Spinal cord (tissue), 10 donors: ENCODE measurements around the gene TRIM75. TPM values are rescaled to one million over a fixed set of nuclear protein-coding genes. Genes with fewer than 3 reads are reported as not detected.

Source experiments
- DNase-seq, 6 donors: peaks; one replicate each; pipeline versions ENCODE4 v3.0.0 to v3.0.0-alpha.2; 2013 to 2015; ENCODE audit warnings: low spot score in 6 of 6, low read depth in 4 of 6
- H3K27ac ChIP-seq: one replicate; pipeline ENCODE4 v1.5.1; 2013; ENCODE audit warnings: low read depth, low read length, control low read depth
- H3K27me3 ChIP-seq: one replicate; pipeline ENCODE4 v1.6.1; 2013; ENCODE audit warnings: low read length; ENCODE audit not compliant: control insufficient read depth, insufficient read depth
- H3K36me3 ChIP-seq: one replicate; pipeline ENCODE4 v1.6.1; 2013; ENCODE audit warnings: low read length; ENCODE audit not compliant: control insufficient read depth, insufficient read depth
- H3K4me1 ChIP-seq: one replicate; pipeline ENCODE4 v1.6.1; 2013; ENCODE audit warnings: low read length; ENCODE audit not compliant: control insufficient read depth, insufficient read depth
- H3K4me3 ChIP-seq: one replicate; pipeline ENCODE4 v1.5.1; 2013; ENCODE audit warnings: low read depth, low read length, control low read depth
- H3K9me3 ChIP-seq: one replicate; pipeline ENCODE4 v1.6.1; 2013; ENCODE audit warnings: low read length; ENCODE audit not compliant: control insufficient read depth, insufficient read depth
- WGBS: methylation state at CpG from one replicate; pipeline ENCODE4 v1.1.5; 2013; ENCODE audit warnings: missing lambda C conversion rate; ENCODE audit not compliant: insufficient coverage; 5-methylcytosine and 5-hydroxymethylcytosine counted together
- polyA plus RNA-seq, 2 donors: library from polyadenylated mRNA; unstranded; fragments of 120-200 nt; gene quantifications; one replicate each; pipeline ENCODE4 v1.2.1, GENCODE V29; 2013; ENCODE audit not compliant: insufficient read length in 2 of 2
- small RNA-seq: library from RNA; depleted of rRNA; stranded (forward); fragments of <200 nt; gene quantifications from one replicate; pipeline ENCODE3, GENCODE V24; 2014; ENCODE audit warnings: low replicate concordance
- total RNA-seq, 2 donors: library from RNA; depleted of rRNA in 1 of 2; stranded (reverse); fragments of 120-200 nt in 1 of 2; fragments of >200 nt in 1 of 2; gene quantifications; one replicate each; pipeline versions ENCODE4 v1.2.3 to v1.2.4, GENCODE V29; 2013 to 2014
- donor health status: healthy.

TRIM75 gene
- total and polyA plus RNA-seq, 4 donors = not detected

GRCh38 chr4:165096776-165097175 is 43.1 kb downstream of the TRIM75 start:
- Histone ChIP-seq H3K4me1 (no peaks in the 10 kb centered on the region), H3K27ac (no peak overlapping the region), H3K36me3 (peaks cover 30% of the 10 kb centered on the region), H3K4me3 (no peak overlapping the region), H3K27me3 (no peaks in the 10 kb centered on the region), H3K9me3 (no peaks in the 10 kb centered on the region)
- WGBS = 20% methylated on average over 1 of the region's 2 CpGs
- peak in 2 of 6 donors; percentile 59 to 84 for DNase-seq

- 79% methylated on average over 3 of the region's 3 CpGs for WGBS
- H3K4me1 ChIP-seq = no peaks in the 10 kb centered on the region
- H3K27me3 ChIP-seq = no peaks in the 10 kb centered on the region
- no peak for DNase-seq
- H3K27ac ChIP-seq = no peak overlapping the region
- no peak overlapping the region for H3K4me3 ChIP-seq
- peaks cover 20% of the 10 kb centered on the region for H3K36me3 ChIP-seq
- no peaks in the 10 kb centered on the region for H3K9me3 ChIP-seq
Observed at GRCh38 chr4:165101641-165102040, 48.0 kb downstream of the TRIM75 start.

GRCh38 chr4:165106518-165106917 is 52.9 kb downstream of the TRIM75 start:
- WGBS = 93% methylated on average over 6 of the region's 6 CpGs
- no peaks in the 10 kb centered on the region for H3K36me3 ChIP-seq
- no peaks in the 10 kb centered on the region for H3K27me3 ChIP-seq
- no peak for DNase-seq
- H3K4me1 ChIP-seq = no peaks in the 10 kb centered on the region
- H3K9me3 ChIP-seq = no peaks in the 10 kb centered on the region
- no peak overlapping the region for H3K4me3 ChIP-seq
- H3K27ac ChIP-seq = no peak overlapping the region

Small RNAs within 50 kb of the gene (small RNA-seq; reads per million reads assigned to genes)
- not detected for gene AC106872.12

Other genes with a start within 250 kb of the TRIM75 start
- gene APELA, start 176.7 kb upstream of the TRIM75 start, total RNA-seq = under 1 TPM; 0.17 to 0.20 TPM
- under 1 TPM in 1 of 2 donors, not detected in 1; 0.14 TPM for gene APELA, start 176.7 kb upstream of the TRIM75 start, polyA plus RNA-seq
- gene TRIM61, start 76.2 kb upstream of the TRIM75 start, total RNA-seq = 1 to 10 TPM; 3.0 to 3.6 TPM
- gene TRIM61, start 76.2 kb upstream of the TRIM75 start, polyA plus RNA-seq = 1 to 10 TPM; 3.1 to 3.9 TPM
- gene TRIM60, start 21.9 kb upstream of the TRIM75 start, total RNA-seq = not detected
- not detected for gene TRIM60, start 21.9 kb upstream of the TRIM75 start, polyA plus RNA-seq
- gene TMEM192, start 59.0 kb downstream of the TRIM75 start, total RNA-seq = 10 to 100 TPM; 17.9 to 18.3 TPM
- gene TMEM192, start 59.0 kb downstream of the TRIM75 start, polyA plus RNA-seq = 10 to 100 TPM; 19.9 to 20.6 TPM
- gene KLHL2, start 153.7 kb downstream of the TRIM75 start, total RNA-seq = 10 to 100 TPM; 17.2 to 27.7 TPM
- 10 to 100 TPM; 28.0 to 34.6 TPM for gene KLHL2, start 153.7 kb downstream of the TRIM75 start, polyA plus RNA-seq